HG03103 (cell line): ENCODE results near the gene NES.

Experiments
- ATAC-seq: cut with Tn5 transposase; IDR thresholded peaks from one replicate; pipeline ENCODE4 v1.9.1; 2021; ENCODE audit warnings: low read depth; ENCODE audit not compliant: unreplicated experiment

NES gene

DNA sequence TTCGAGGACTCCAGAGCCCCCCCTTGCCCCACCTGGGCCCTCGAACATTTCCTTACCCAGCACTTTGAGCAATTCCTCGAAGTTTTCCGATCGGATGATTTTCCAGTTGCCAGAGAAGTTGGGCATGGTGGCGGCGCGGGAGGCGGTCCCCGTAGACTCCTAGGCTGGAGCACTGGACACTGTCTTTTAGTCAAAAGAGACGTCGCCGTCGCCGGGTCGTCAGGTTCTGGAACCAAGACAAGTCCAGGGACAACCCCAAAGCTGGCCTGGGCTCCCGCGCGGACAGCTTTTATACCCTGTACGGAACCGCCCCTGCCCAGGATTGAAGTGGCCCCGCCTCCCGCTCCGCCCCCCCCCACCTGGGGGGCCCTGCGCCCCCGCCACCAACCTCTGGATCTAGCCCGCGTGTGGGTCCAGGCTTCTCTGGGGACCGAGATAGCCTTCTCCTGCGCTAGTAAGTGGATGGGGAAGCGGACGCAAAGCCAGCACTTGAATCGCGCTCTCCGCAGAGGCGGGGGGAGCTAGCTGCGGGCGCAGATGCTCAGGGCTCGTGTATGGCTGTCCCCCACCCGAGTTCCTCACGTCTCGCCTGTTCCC is 28.2 kb upstream of the NES start, which contains the start of gene CRABP2:
Gene CRABP2, minus strand, starts transcription at position 263 of the 597 bp plus-strand sequence. Its CDS starts 137 bp downstream, at position 126.
- no peak for ATAC-seq

GRCh38 chr1:156704930-156705320 is 27.7 kb upstream of the NES start:
- no peak for ATAC-seq

- no peak for ATAC-seq
These were observed 27.0 kb upstream of the NES start for GRCh38 chr1:156704166-156704711.

- no peak for ATAC-seq
These were observed 26.5 kb upstream of the NES start for GRCh38 chr1:156703741-156704140.

- no peak for ATAC-seq
These were observed 26.1 kb upstream of the NES start for GRCh38 chr1:156703336-156703735.

DNA sequence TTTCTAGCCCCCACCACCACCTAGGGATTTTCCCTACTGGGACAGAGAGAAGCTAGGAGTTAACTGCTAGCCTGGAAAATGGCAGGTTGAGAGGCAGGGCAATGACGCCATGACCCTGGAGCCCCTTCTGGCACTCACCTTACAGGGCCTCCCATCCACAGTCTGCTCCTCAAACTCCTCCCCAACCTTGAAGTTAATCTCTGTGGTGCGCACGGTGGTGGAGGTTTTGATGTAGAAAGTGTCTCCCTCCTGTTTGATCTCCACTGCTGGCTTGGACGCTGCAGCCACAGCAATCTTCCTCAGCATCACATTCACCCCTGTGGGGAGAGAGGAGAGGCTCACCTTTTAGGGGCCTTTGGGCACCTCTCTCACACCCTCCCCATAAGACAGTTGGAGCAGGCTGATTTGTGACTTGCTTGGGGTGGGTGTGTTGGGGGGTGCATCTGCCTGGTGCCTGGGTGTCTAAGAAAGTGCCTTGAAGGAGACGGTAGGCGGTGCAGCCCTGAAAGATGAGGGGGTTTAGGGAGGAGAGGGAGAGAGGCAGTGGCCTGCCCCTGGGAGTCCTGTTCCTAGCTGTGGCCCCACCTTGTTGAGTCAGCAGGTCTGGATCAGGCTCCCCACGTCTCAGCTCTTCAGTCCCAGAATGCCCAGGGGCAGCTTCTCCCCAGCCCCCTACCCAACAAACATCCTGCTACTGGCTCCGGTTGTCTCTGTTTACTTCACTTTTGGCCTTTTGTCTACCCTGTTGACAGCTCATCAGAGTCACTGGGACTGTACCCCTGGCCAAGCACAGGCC is 23.7 kb upstream of the NES start:
- ATAC-seq = no peak

DNA sequence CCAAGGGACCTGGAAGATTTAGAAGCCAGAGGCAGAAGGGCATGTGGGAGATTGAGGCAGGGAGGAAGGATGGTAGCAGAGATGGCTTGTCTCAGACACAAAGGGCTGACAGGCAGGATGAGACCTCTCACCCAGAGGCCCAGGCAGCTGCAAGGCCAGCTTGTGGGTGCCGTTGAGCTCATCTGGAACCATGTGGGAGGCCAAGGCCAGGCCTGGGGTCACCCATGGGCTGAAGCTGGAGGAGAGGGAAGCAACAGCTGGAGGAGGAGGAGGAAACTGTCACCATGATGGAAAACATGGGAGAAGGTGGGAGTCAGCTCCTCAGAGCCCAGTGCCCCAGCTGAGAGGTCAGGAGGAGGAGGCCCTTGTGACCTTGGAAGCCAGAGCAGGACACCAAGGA is 21.8 kb upstream of the NES start:
- ATAC-seq = no peak

DNA sequence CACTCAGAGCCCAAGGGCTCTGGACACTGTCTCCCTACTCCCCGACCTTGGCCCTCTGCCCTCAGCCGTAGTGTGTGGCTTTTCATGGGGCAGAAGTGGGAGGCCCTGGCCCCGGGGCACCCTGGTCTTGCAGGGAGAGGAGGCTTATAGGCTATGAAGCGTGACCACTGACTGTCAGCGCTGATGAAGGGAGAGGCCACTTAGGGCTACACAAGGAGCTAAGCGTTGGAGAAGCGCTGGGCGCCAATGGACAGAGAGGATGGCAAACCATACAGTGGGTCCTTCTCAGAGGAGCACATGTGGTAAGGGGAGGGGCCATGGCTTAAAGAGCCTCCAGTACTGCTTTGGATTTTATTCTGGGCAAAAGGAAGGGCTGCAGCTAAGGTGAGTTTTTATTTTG is 20.3 kb upstream of the NES start:
- ATAC-seq = no peak

DNA sequence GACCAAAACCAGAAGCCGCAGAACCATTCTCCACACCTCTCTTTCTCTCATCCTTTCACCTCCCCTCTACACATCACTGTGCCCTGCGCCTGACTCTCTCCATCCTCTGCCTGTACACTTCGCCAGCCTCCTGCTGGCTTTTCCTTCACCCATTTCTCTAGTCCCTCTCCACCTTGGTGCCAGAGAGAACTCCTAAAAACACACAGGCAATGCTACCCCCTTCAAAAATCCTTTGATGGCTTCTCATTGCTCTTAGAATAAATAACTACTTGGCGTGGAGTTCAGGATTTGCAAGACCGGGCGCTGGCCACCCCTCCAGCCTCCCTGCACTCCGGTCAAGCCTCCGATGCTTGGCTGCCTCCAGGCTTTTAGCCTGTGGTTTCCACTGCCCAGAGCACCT is 19.5 kb upstream of the NES start:
- ATAC-seq = no peak

DNA sequence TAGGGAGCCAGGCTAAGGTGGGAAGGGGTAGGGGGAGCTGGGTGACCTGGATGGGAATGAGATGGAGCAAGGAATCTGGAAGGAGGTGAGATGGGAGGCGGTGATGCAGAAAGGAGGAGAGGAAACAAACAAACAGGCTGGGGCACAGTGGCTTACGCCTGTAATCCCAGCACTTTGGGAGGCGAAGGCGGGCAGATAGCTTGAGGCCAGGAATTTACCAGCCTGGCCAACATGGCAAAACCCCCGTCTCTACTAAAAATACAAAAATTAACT is 17.4 kb upstream of the NES start:
- ATAC-seq = no peak

GRCh38 chr1:156693848-156694689 is 16.9 kb upstream of the NES start:
- ATAC-seq = no peak

DNA sequence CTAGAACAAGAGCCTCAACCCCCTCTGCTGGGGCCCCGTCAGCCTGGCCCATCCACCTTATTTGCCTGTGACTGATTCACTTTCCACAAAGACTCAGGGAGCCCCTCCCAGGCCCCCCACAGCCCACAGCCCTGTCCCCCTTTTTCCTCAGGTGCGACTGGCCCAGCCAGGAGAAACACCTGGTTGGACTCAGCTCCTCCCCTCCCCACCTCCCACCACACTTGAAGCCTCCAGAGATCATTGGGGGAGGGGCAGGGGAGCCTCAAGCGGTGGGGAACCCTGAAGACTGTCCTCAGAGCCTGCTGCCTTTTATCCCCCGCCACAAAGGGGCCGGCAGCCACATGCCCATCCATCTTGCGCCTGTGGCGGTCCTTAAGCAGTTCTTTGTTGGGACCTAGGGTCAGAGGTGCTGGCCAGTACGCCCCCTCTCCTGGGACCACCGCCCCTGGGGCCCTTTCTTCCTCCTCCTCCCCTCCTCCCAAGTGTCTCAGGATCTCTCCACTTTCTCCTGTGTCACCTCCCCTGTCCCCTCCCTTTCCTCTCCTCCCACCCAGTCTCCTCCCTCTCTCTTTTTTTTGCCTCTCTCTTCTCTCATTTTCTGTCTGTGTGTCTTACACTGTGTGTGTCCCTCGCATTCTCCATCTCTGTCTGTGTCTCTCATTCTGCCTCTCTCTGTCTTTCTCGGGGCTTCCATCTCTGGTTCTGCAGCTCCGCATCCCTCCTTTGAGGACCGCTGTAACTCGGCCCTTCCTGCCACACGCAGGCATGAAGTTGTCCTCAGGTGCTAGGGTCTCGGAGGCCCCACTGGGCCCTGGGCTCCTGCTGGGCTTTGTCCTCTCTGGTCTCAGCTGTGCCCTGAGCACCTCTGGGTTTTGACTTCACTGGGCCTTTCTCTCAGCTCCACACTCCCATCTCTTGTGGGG is 16.0 kb upstream of the NES start:
- ATAC-seq = no peak

DNA sequence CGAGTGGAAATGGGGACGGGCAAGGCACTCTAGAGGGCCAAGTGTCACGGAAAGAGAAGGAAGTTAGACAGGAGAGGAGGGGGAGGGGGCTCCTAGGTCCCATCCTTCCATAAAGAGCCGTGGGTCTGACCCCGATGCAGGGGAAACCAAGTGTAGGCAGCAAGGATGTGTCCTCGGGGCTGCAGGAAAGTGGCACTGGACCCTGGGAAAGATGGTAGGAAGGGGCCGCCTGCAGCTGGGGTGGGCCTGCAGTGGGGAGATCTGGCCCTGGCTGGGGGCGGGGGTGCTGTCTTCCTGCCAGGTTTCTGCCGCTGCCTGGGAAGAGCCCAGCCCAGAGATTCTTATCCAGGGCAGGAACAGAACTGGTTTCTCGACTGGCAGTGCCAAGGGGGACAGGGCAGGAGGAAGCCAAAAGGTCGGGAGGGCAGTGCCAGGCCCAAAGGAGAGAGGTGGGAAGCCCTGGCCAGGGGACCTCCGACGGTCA is 15.3 kb upstream of the NES start:
- ATAC-seq = no peak

GRCh38 chr1:156691665-156692440 is 14.6 kb upstream of the NES start:
- no peak for ATAC-seq

GRCh38 chr1:156691191-156691590 is 14.0 kb upstream of the NES start:
- no peak for ATAC-seq

DNA sequence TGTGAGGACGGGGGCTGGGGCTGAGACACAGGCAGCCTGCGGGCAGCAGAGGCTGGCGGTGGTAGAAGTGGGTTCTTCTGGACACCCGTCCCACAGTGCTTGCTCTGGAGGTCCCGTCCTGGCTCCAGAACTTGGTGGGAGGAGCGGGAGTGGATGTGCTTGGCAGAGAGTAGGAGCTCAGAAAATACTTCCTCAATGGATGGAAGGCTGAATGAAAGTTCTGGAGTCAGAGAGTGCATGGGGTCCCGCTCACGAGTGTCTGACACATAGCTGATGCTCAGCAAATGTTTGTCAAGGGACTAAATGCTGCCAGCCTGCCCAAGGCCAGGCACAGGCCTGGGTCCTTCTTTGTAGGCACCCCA is 13.4 kb upstream of the NES start:
- no peak for ATAC-seq

DNA sequence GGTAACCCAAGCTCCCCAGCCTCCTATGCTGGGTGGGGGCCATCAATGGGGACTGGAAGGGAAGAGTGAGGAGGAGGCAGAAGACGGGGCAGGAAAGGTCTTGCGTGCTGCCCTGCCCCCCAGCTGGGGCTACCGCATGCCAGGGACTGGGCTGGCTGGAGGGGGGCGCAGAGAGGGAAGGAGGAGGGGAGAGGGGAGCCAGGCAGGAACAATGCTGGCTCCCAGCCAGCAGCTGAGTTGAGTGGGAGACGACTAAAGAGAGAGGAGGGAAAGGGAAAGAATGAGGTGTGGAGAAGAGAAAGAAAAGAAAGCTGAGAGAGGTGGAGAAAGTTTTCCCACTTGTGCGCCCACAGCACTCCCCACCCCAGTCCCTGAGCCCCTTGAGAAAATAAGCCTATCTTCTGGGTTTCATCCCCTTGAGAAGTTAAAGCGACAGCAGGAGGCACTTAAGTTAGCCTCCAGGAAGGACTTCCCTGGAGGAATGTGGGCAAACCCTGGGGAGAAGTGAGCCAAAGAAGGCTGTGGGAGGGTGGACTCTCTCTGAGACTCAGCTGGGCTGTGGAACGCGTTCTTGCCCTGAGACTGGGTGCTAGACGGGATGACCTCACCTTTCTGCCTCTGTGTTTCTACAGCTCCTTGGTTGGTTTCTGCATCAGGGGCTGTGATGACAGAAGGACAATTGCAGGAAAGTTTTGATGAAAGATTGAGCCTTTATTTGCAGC is 12.9 kb upstream of the NES start:
- no peak for ATAC-seq

DNA sequence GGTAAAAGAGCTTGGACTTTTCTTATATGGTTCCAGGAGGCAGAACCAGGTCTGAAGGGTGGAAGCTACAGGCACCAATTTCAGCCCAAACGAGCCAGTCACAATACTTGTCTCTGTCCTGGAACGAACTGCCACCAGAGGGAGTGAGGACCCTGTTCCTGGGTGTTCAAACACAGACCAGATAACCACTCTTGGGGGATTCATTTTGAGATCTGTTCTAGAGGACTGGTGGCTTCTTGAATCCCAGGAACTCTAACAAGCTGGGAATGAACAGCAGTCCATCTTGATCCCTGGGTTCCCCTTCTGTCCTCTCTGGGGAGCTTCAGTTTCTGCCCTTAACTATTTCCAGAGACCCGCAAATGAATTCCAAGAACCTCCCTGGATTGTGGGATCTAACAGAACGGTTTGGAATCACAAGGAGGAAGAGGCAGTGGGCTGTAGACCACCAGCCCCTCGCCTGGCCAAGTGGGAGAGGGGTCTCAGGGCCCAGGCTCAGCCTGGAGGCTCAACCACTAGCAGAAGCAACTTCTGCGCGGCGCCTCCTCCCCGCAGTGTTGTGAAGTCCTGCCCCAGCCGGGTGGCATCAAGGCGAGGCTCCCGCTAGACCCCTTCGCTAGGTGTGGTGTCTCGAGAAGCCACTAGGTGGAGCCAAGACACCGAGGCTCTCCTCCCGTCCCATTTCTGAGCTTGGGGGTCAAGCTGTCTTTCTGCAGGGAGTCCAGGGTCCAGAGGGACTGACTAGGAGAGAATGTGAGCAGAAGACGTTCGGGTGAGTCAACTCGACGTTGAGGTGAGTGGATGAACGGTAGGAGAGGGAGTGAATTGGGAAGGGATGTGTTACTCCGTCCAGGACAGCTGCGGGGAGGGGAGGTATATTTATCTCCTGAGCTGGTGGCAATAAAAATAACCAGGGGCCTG is 12.1 kb upstream of the NES start:
- no peak for ATAC-seq
